ENCODE data around the gene CNTD1.
"Not testable (repeated sequence)": the region's sequence is repeated elsewhere in the genome, so short reads cannot be mapped to it uniquely, and the experiment has no call there.

CNTD1 gene

DNA sequence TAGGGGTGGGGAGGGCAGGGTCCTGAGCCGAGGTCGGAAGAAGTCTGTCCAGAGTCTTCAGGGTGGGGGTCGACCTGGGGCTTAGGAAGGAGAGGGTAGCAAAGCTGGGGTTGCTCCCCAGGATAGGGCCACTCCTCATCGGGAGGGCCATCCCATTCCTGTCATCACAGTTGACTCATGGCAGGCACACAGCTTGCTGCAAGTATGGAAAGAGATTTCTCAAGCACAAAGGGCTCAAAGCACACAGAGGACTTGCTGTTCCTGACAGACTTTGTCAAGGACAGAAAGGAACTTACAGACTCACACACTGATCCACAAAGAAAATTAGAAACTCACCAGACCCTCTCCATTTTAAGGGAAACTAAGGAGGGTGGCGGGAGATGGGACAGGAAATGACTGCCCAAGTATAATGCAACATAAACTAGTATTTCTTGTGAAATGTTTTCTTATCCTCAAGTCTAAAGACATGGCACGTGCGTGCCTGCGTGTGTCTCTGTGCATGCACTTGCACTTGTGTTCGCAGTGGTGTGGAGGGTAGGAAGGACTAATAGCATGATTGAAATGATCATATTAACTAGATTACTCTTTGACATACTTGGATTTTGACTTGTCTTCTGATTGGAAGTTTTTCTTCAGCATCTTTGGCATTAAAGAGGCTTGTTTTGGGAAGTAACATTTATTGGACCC is 48.1 kb downstream of the CNTD1 start:
- no peak for DNase-seq

- DNase-seq = no peak
Measured at GRCh38 chr17:42848093-42848492, 49.4 kb downstream of the CNTD1 start.

DNA sequence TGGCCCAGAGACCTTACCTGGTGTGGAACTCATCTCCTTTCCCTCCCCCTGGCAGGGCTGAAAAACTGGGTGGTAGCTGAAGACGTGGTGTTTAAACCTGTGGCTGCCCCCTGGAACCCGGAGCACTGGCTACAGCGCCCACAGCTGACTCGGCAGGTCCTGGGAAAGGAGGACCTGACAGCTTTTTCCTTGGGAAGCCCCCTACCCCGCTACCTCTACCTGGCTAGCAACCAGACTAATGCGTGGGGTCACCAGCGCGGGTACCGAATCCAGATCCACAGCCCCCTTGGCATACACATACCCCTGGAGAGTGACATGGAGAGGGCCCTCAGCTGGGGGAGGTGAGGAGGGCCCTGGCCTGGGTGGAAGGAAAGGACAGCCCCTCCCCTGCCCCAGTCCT is 50.4 kb downstream of the CNTD1 start:
- DNase-seq = no peak

DNA sequence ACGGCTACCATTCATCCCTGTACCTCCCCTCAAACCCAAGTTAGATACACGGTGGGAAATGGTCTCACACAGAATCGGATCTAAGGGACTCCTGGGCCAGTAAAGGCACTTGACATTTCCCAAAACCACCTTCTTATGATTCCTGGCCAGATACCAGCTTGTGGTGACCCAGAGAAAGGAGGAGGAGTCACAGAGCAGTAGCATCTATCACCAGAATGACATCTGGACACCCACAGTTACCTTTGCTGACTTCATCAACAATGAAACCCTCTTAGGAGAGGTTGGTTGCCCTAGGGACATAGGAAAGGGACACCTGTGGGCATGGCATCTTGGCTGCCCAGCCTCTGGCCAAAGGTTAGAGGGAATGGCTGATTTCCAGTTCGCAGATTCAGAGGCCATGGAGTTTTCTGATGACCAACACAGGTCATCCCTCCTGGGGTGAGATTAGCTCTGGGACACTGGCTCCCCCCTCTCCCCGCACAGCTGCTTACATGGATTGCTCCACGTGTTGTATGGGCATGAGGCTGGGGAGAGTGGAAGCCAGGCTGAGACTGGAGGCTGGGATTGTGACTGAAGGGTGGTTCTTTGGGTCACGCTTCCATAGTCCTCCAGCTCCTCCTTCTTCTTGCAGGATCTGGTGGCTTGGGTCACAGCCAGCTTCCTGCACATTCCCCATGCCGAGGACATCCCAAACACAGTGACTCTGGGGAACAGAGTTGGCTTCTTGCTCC is 51.0 kb downstream of the CNTD1 start:
- no peak for DNase-seq

DNA sequence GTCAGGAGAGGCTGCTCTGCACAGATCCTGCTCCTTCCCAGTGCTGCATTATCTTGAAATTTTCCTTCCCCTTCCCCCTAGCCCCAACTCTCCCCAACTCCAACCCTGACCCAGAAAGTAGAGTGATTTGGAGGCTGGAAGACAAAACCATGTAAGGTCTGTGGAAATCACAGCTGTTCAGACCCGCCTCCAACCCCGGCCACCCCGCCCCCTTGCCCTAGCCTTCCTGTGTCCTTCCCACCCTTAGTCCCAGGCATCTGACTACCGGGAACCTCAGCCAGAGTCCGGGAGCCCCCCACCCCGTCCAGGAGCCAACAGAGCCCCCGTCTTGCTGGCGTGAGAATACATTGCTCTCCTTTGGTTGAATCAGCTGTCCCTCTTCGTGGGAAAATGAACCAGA is 52.3 kb downstream of the CNTD1 start, which contains the start of gene AOC3:
Gene AOC3, plus strand, starts transcription at position 246 of the 400 bp plus-strand sequence. Its CDS starts 145 bp downstream, at position 391.
- no peak for DNase-seq

DNA sequence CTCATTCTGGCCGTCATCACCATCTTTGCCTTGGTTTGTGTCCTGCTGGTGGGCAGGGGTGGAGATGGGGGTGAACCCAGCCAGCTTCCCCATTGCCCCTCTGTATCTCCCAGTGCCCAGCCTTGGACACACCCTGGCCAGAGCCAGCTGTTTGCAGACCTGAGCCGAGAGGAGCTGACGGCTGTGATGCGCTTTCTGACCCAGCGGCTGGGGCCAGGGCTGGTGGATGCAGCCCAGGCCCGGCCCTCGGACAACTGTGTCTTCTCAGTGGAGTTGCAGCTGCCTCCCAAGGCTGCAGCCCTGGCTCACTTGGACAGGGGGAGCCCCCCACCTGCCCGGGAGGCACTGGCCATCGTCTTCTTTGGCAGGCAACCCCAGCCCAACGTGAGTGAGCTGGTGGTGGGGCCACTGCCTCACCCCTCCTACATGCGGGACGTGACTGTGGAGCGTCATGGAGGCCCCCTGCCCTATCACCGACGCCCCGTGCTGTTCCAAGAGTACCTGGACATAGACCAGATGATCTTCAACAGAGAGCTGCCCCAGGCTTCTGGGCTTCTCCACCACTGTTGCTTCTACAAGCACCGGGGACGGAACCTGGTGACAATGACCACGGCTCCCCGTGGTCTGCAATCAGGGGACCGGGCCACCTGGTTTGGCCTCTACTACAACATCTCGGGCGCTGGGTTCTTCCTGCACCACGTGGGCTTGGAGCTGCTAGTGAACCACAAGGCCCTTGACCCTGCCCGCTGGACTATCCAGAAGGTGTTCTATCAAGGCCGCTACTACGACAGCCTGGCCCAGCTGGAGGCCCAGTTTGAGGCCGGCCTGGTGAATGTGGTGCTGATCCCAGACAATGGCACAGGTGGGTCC is 52.9 kb downstream of the CNTD1 start:
- DNase-seq = not testable (repeated sequence)

DNA sequence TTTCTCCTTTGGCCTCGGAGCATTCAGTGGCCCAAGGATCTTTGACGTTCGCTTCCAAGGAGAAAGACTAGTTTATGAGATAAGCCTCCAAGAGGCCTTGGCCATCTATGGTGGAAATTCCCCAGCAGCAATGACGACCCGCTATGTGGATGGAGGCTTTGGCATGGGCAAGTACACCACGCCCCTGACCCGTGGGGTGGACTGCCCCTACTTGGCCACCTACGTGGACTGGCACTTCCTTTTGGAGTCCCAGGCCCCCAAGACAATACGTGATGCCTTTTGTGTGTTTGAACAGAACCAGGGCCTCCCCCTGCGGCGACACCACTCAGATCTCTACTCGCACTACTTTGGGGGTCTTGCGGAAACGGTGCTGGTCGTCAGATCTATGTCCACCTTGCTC is 53.7 kb downstream of the CNTD1 start:
- no peak for DNase-seq

DNA sequence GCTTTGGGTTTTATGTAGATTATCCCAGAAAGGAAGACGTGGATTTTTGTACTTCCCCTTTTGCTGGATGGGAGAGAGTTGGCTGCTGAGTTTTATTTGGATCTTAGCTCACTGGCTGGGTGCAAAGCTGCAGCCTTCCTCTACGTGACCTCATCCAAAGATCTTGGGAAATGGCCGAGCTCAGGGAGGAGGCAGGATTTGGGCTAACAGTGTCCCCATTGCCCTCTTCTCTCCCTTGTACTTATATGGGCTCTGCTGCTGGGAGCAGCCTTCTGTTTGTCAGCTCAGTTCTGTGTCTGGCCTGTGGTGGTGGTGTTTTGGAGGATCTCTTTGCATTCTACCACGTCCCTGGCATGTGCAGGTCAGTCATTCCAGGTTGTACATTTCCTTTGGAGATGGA is 54.3 kb downstream of the CNTD1 start:
- DNase-seq = no peak

GRCh38 chr17:42853597-42853967 is 54.9 kb downstream of the CNTD1 start:
- DNase-seq = no peak

DNA sequence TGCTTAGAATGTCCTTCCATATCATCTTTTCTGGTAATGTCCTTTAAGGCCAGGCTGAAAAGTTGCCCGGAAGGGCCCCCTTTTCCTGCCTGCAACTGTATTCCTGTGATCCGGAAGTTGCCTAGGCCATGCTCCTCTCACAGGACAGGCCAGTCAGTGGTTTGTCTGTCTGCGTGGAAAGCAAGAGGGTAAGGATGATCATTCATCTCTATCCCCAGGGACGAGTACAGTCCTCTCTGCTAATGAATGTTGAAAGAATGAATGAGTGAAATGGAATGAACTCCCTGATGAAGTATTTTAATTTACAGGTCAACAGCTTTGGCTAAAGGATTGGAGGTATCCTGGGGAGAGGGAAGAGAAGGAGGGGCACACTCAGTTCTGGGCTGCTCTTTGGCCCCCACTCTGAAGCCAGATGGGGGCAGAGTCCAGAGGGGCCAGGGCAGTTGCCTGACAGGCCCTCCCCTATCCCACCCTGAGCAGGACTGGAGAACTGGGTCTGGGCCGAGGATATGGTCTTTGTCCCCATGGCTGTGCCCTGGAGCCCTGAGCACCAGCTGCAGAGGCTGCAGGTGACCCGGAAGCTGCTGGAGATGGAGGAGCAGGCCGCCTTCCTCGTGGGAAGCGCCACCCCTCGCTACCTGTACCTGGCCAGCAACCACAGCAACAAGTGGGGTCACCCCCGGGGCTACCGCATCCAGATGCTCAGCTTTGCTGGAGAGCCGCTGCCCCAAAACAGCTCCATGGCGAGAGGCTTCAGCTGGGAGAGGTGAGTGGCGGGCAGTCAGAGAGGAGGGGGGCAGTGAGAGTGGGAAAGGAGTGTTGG is 55.5 kb downstream of the CNTD1 start:
- no peak for DNase-seq

GRCh38 chr17:42855048-42855596 is 56.5 kb downstream of the CNTD1 start:
- no peak for DNase-seq

- not testable (repeated sequence) for DNase-seq
Measured at GRCh38 chr17:42856093-42856492, 57.4 kb downstream of the CNTD1 start.

DNA sequence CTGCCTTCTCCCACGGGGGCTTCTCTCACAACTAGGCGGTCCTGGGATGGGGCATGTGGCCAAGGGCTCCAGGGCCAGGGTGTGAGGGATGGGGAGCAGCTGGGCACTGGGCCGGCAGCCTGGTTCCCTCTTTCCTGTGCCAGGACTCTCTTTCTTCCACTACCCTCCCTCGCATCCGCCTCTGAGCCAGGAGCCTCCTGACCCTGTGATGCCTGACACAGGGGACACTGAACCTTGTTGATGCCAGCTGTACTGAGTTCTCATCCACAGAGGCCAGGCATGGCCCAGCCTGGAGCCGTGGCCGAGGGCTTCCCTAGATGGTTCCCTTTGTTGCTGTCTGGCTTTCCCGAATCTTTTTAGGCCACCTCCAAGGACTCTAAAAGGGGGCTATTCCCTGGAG is 57.9 kb downstream of the CNTD1 start:
- DNase-seq = not testable (repeated sequence)

DNA sequence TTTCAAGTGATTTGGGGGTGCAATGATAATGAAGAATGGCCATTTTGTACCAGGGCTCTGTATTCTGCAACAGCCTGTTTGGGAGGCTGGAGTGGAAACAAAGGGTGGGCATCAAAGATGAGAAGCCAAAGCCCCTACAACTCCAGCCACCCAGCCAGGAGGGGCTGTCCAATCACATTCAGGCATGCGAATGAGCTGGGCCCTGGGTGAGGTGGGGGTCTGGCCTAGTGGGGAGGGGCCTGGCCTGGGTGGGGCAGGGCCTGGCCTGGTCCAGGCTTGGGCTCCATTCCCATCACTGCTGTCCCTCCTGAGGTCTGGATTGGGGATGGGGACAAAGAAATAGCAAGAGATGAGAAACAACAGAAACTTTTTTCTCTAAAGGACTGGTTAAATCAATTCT is 58.7 kb downstream of the CNTD1 start:
- no peak for DNase-seq

Data from NCI-H1092 treated with DMSO at 0.1 percent for 48 hours (cell line).